GM23338 (cell line): ENCODE measurements around the gene ARHGAP12. TPM values are rescaled to one million over a fixed set of nuclear protein-coding genes. Genes with fewer than 3 reads are reported as not detected.
"Not testable (repeated sequence)": the region's sequence is repeated elsewhere in the genome, so short reads cannot be mapped to it uniquely, and the experiment has no call there.

Experiments
- ATAC-seq: fragments of 200-7000 bp; cut with Tn5 transposase; 3 replicates; pipeline ENCODE4 v1.9.1; 2020
- DNase-seq: peaks from one replicate; pipeline ENCODE4 v3.0.0-alpha.2; 2015; ENCODE audit warnings: low spot score
- H2AFZ ChIP-seq: fragments of 200-600 bp; sonication (generic); 2 replicates; pipeline ENCODE4 v1.8.0; 2016; ENCODE audit warnings: antibody characterized with exemption, mild to moderate bottlenecking, moderate library complexity
- H3F3A ChIP-seq: fragments of 200-600 bp; sonication (generic); replicated peaks from 2 replicates; pipeline ENCODE4 v1.8.0; 2017; ENCODE audit warnings: antibody characterized with exemption, mixed run types, low read depth
- H3K27ac ChIP-seq: fragments of 200-600 bp; sonication (generic); 2 replicates; pipeline ENCODE4 v1.6.1; 2016; ENCODE audit warnings: low read depth
- H3K27me3 ChIP-seq: fragments of 200-600 bp; sonication (generic); 2 replicates; pipeline ENCODE4 v1.8.0; 2016; ENCODE audit warnings: mild to moderate bottlenecking, mixed run types, moderate library complexity; ENCODE audit not compliant: insufficient read depth
- H3K36me3 ChIP-seq: fragments of 200-600 bp; sonication (generic); 2 replicates; pipeline ENCODE4 v1.8.0; 2016; ENCODE audit warnings: mild to moderate bottlenecking; ENCODE audit not compliant: insufficient read depth
- H3K4me1 ChIP-seq: fragments of 200-600 bp; sonication (generic); 2 replicates; pipeline ENCODE4 v1.8.0; 2016; ENCODE audit warnings: mild to moderate bottlenecking, moderate library complexity; ENCODE audit not compliant: insufficient read depth
- H3K4me2 ChIP-seq: fragments of 200-600 bp; sonication (generic); 2 replicates; pipeline ENCODE4 v1.7.1; 2017; ENCODE audit warnings: mixed run types
- H3K4me3 ChIP-seq: fragments of 200-600 bp; sonication (generic); 2 replicates; pipeline ENCODE4 v1.6.1; 2016; ENCODE audit warnings: mixed run types
- H3K79me2 ChIP-seq: fragments of 200-600 bp; sonication (generic); replicated peaks from 2 replicates; pipeline ENCODE4 v1.8.0; 2017; ENCODE audit warnings: mild to moderate bottlenecking; ENCODE audit not compliant: insufficient read depth
- H3K9me2 ChIP-seq: fragments of 200-600 bp; sonication (generic); 2 replicates; pipeline ENCODE4 v1.8.0; 2017; ENCODE audit not compliant: insufficient read depth
- H4K20me1 ChIP-seq: fragments of 200-600 bp; sonication (generic); replicated peaks from 2 replicates; pipeline ENCODE4 v1.8.0; 2017; ENCODE audit warnings: mild to moderate bottlenecking; ENCODE audit not compliant: insufficient read depth
- H3K27ac Mint-ChIP-seq: 2 replicates; pipeline ENCODE4 v1.8.0; 2020; ENCODE audit warnings: inconsistent platforms, mild to moderate bottlenecking, moderate library complexity, mixed read lengths
- H3K27me3 Mint-ChIP-seq: 3 replicates; pipeline ENCODE4 v1.8.0; 2022; ENCODE audit warnings: low read depth, mild to moderate bottlenecking, moderate library complexity, mixed read lengths, inconsistent platforms; ENCODE audit not compliant: insufficient read depth, poor library complexity
- H3K36me3 Mint-ChIP-seq: 3 replicates; pipeline ENCODE4 v1.8.0; 2021; ENCODE audit warnings: low read depth, mild to moderate bottlenecking, inconsistent platforms, moderate library complexity, mixed read lengths
- H3K4me1 Mint-ChIP-seq: 3 replicates; pipeline ENCODE4 v1.8.0; 2020; ENCODE audit warnings: mild to moderate bottlenecking, inconsistent platforms, mixed read lengths
- H3K4me3 Mint-ChIP-seq: 3 replicates; pipeline ENCODE4 v1.8.0; 2021; ENCODE audit warnings: moderate library complexity, mild to moderate bottlenecking, inconsistent platforms, mixed read lengths
- H3K9me3 Mint-ChIP-seq: 3 replicates; pipeline ENCODE4 v1.8.0; 2020; ENCODE audit warnings: moderate library complexity, mild to moderate bottlenecking, inconsistent platforms, mixed read lengths
- CREB1 ChIP-seq: fragments of 250-450 bp; sonication (Bioruptor Pico); IDR thresholded peaks from 2 replicates; pipeline ENCODE4 v1.5.0; 2020; ENCODE audit warnings: low read depth, mild to moderate bottlenecking, moderate library complexity
- ETS1 ChIP-seq: IDR thresholded peaks from 2 replicates; pipeline ENCODE4 v1.6.1; 2016; ENCODE audit warnings: antibody characterized with exemption
- EZH2phosphoT487 ChIP-seq: fragments of 200-600 bp; sonication (generic); IDR thresholded peaks from one replicate; pipeline ENCODE4 v1.8.1; 2018; ENCODE audit warnings: antibody characterized with exemption; ENCODE audit not compliant: unreplicated experiment
- JUNB ChIP-seq: IDR thresholded peaks from one replicate; pipeline ENCODE4 v1.6.1; 2016; ENCODE audit warnings: antibody characterized with exemption; ENCODE audit not compliant: unreplicated experiment
- NANOG ChIP-seq: IDR thresholded peaks from 2 replicates; pipeline ENCODE4 v1.6.1; 2016; ENCODE audit warnings: antibody characterized with exemption, borderline replicate concordance
- POLR2AphosphoS5 ChIP-seq: IDR thresholded peaks from 2 replicates; pipeline ENCODE4 v1.6.1; 2016; ENCODE audit warnings: antibody characterized with exemption, low read depth
- REST ChIP-seq: IDR thresholded peaks from one replicate; pipeline ENCODE4 v1.6.1; 2018; ENCODE audit warnings: antibody characterized with exemption; ENCODE audit not compliant: unreplicated experiment
- ZNF114 ChIP-seq: fragments of 250-450 bp; sonication (Bioruptor Pico); IDR thresholded peaks from 2 replicates; pipeline ENCODE4 v1.5.0; 2020; ENCODE audit warnings: mild to moderate bottlenecking, moderate library complexity
- ZNF331 ChIP-seq: fragments of 250-450 bp; sonication (Bioruptor Pico); IDR thresholded peaks from 2 replicates; pipeline ENCODE4 v1.5.0; 2020; ENCODE audit warnings: low read depth, mild to moderate bottlenecking, moderate library complexity
- ZNF462 ChIP-seq: fragments of 250-450 bp; sonication (Bioruptor Pico); IDR thresholded peaks from 2 replicates; pipeline ENCODE4 v1.5.0; 2020; ENCODE audit warnings: mild to moderate bottlenecking, moderate library complexity
- polyA plus RNA-seq: library from polyadenylated mRNA; unstranded; fragments of >200 nt; fragmentation: Nextera tagmentation; extraction: Ambion mirVana; gene quantifications from 2 replicates; pipeline ENCODE4 v1.2.1, GENCODE V29; 2016
- total RNA-seq: library from RNA; depleted of rRNA; stranded (reverse); fragments of >200 nt; shearing (Covaris generic); gene quantifications from 2 replicates; pipeline ENCODE4 v1.2.3, GENCODE V29; 2014

ARHGAP12 gene
- total and polyA plus RNA-seq, 2 experiments from 2014 or later: 27.5 to 50.7 TPM

GRCh38 chr10:31972519-31973041 lies 43.9 kb upstream of the ARHGAP12 start (continued):
- no peak for TF ChIP-seq ZNF462
- no peak for TF ChIP-seq POLR2AphosphoS5

GRCh38 chr10:31969847-31970246 lies 41.2 kb upstream of the ARHGAP12 start:
- DNase-seq, H3K4me1 ChIP-seq, H3K36me3 ChIP-seq, H3K4me3 ChIP-seq, H3K4me1 Mint-ChIP-seq, H3K4me3 Mint-ChIP-seq, H2AFZ ChIP-seq, H3F3A ChIP-seq, H4K20me1 ChIP-seq, H3K9me2 ChIP-seq, H3K36me3 Mint-ChIP-seq, H3K27me3 Mint-ChIP-seq, H3K79me2 ChIP-seq, H3K27ac ChIP-seq, ATAC-seq, H3K9me3 Mint-ChIP-seq, H3K27ac Mint-ChIP-seq, H3K4me2 ChIP-seq, H3K27me3 ChIP-seq: not testable (repeated sequence)

- no peak overlapping the region for H3K4me2 ChIP-seq
- H3K4me3 ChIP-seq: no peak overlapping the region
- Mint-ChIP-seq H3K27ac (peak overlapping the region; percentile 48), H3K27me3 (no peaks in the 10 kb centered on the region), H3K4me3 (no peak overlapping the region), H3K36me3 (no peaks in the 10 kb centered on the region), H3K4me1 (no peaks in the 10 kb centered on the region; the same call in 2 of the 3 replicates), H3K9me3 (no peaks in the 10 kb centered on the region)
- no peaks in the 10 kb centered on the region for H3K4me1 ChIP-seq
- H3K27ac ChIP-seq: no peak overlapping the region
- H4K20me1 ChIP-seq: no peaks in the 10 kb centered on the region; the same call in 1 of the 2 replicates
- H3F3A ChIP-seq: no peaks in the 10 kb centered on the region
- H3K79me2 ChIP-seq: no peaks in the 10 kb centered on the region
- no peaks in the 10 kb centered on the region for H3K36me3 ChIP-seq
- no peaks in the 10 kb centered on the region for H3K27me3 ChIP-seq
- no peak overlapping the region for H2AFZ ChIP-seq
- DNase-seq (no peak), ATAC-seq (no peak)
- H3K9me2 ChIP-seq: 0 out of 2 replicates have a peak, but pooled peaks cover 2% of the 10 kb centered on the region
- no peak for TF ChIP-seq POLR2AphosphoS5
- no peak for TF ChIP-seq CREB1 (CRISPR knock-in tag)
- TF ChIP-seq ETS1: no peak
- no peak for TF ChIP-seq EZH2phosphoT487
- no peak for TF ChIP-seq ZNF331 (CRISPR knock-in tag)
- TF ChIP-seq NANOG: no peak
- no peak for TF ChIP-seq REST
- TF ChIP-seq ZNF114 (CRISPR knock-in tag): no peak
- TF ChIP-seq JUNB: no peak
These were observed 35.0 kb upstream of the ARHGAP12 start for GRCh38 chr10:31963589-31963980.
